ENCODE measurements around the gene ABCC5.
"Not testable (repeated sequence)": the region's sequence is repeated elsewhere in the genome, so short reads cannot be mapped to it uniquely, and the experiment has no call there.

The ABCC5 gene

GRCh38 chr3:184016169-184016570, 1.5 kb downstream of the ABCC5 start:
- WGBS, 2 experiments (ENCODE audit: insufficient coverage in 2 of 2) = 49 to 73% methylated on average over 4 to 5 of the region's 5 CpGs
- Histone ChIP-seq H3K9me3 (ENCODE audit: control insufficient read depth, low read length) (no peaks in the 10 kb centered on the region), H3K36me3 (ENCODE audit: control insufficient read depth, insufficient read depth, low read length) (peaks cover 28% of the 10 kb centered on the region), H3K27ac (ENCODE audit: low read depth, low read length, severe bottlenecking) (no peak overlapping the region), H3K4me3 (ENCODE audit: extremely low read depth, insufficient read depth, low read length, poor library complexity, severe bottlenecking) (no peak overlapping the region), H3K4me1 (ENCODE audit: control insufficient read depth, insufficient read depth, low read length, poor library complexity, severe bottlenecking) (peaks cover 14% of the 10 kb centered on the region)

- Histone ChIP-seq H3K9me3 (ENCODE audit: control insufficient read depth, low read length) (no peaks in the 10 kb centered on the region), H3K36me3 (ENCODE audit: control insufficient read depth, insufficient read depth, low read length) (peaks cover 35% of the 10 kb centered on the region), H3K4me1 (ENCODE audit: control insufficient read depth, insufficient read depth, low read length, poor library complexity, severe bottlenecking) (peaks cover 14% of the 10 kb centered on the region), H3K27ac (ENCODE audit: low read depth, low read length, severe bottlenecking) (no peak overlapping the region), H3K4me3 (ENCODE audit: extremely low read depth, insufficient read depth, low read length, poor library complexity, severe bottlenecking) (no peak overlapping the region)
- 83 to 85% methylated on average over 5 of the region's 10 CpGs for WGBS, 2 experiments (ENCODE audit: insufficient coverage in 2 of 2)
Measured at GRCh38 chr3:184015381-184016019, 2.2 kb downstream of the ABCC5 start.

- WGBS, 2 experiments (ENCODE audit: insufficient coverage in 2 of 2) = 94 to 100% methylated on average over 3 of the region's 6 CpGs
- Histone ChIP-seq H3K36me3 (ENCODE audit: control insufficient read depth, insufficient read depth, low read length) (peaks cover 62% of the 10 kb centered on the region), H3K27ac (ENCODE audit: low read depth, low read length, severe bottlenecking) (no peak overlapping the region), H3K4me3 (ENCODE audit: extremely low read depth, insufficient read depth, low read length, poor library complexity, severe bottlenecking) (no peak overlapping the region), H3K4me1 (ENCODE audit: control insufficient read depth, insufficient read depth, low read length, poor library complexity, severe bottlenecking) (peaks cover 14% of the 10 kb centered on the region), H3K9me3 (ENCODE audit: control insufficient read depth, low read length) (no peaks in the 10 kb centered on the region)
Measured at GRCh38 chr3:184011937-184012889, 5.5 kb downstream of the ABCC5 start.

GRCh38 chr3:184011230-184011876, 6.3 kb downstream of the ABCC5 start:
- no peaks in the 10 kb centered on the region for H3K9me3 ChIP-seq (ENCODE audit: control insufficient read depth, low read length)
- no peak overlapping the region for H3K4me3 ChIP-seq (ENCODE audit: extremely low read depth, insufficient read depth, low read length, poor library complexity, severe bottlenecking)
- H3K27ac ChIP-seq (ENCODE audit: low read depth, low read length, severe bottlenecking) = no peak overlapping the region
- H3K36me3 ChIP-seq (ENCODE audit: control insufficient read depth, insufficient read depth, low read length) = peaks cover 62% of the 10 kb centered on the region
- 86% methylated on average over 1 of the region's 4 CpGs; no CpG with 5 or more reads in 1 of the 2 experiments for WGBS, 2 experiments (ENCODE audit: insufficient coverage in 2 of 2)
- peaks cover 12% of the 10 kb centered on the region for H3K4me1 ChIP-seq (ENCODE audit: control insufficient read depth, insufficient read depth, low read length, poor library complexity, severe bottlenecking)

GRCh38 chr3:184008161-184008560, 9.5 kb downstream of the ABCC5 start:
- no peaks in the 10 kb centered on the region for H3K9me3 ChIP-seq (ENCODE audit: control insufficient read depth, low read length)
- 86% methylated on average over 1 of the region's 3 CpGs; no CpG with 5 or more reads in 1 of the 2 experiments for WGBS, 2 experiments (ENCODE audit: insufficient coverage in 2 of 2)
- H3K4me1 ChIP-seq (ENCODE audit: control insufficient read depth, insufficient read depth, low read length, poor library complexity, severe bottlenecking) = peaks cover 3% of the 10 kb centered on the region
- no peak overlapping the region for H3K4me3 ChIP-seq (ENCODE audit: extremely low read depth, insufficient read depth, low read length, poor library complexity, severe bottlenecking)
- peaks cover 55% of the 10 kb centered on the region for H3K36me3 ChIP-seq (ENCODE audit: control insufficient read depth, insufficient read depth, low read length)
- no peak overlapping the region for H3K27ac ChIP-seq (ENCODE audit: low read depth, low read length, severe bottlenecking)

- WGBS, 2 experiments (ENCODE audit: insufficient coverage in 2 of 2) = 94 to 98% methylated on average over 3 to 9 of the region's 11 CpGs
- H3K4me1 ChIP-seq (ENCODE audit: control insufficient read depth, insufficient read depth, low read length, poor library complexity, severe bottlenecking); H3K4me3 ChIP-seq (ENCODE audit: extremely low read depth, insufficient read depth, low read length, poor library complexity, severe bottlenecking); H3K27ac ChIP-seq (ENCODE audit: low read depth, low read length, severe bottlenecking); H3K9me3 ChIP-seq (ENCODE audit: control insufficient read depth, low read length): not testable (repeated sequence)
- peaks cover 51% of the 10 kb centered on the region for H3K36me3 ChIP-seq (ENCODE audit: control insufficient read depth, insufficient read depth, low read length)
Measured at GRCh38 chr3:184007143-184007813, 10.4 kb downstream of the ABCC5 start.

GRCh38 chr3:184005941-184006507, 11.7 kb downstream of the ABCC5 start:
- H3K36me3 ChIP-seq (ENCODE audit: control insufficient read depth, insufficient read depth, low read length) = peaks cover 49% of the 10 kb centered on the region
- no peak overlapping the region for H3K4me3 ChIP-seq (ENCODE audit: extremely low read depth, insufficient read depth, low read length, poor library complexity, severe bottlenecking)
- 78 to 96% methylated on average over 8 to 10 of the region's 11 CpGs for WGBS, 2 experiments (ENCODE audit: insufficient coverage in 2 of 2)
- H3K27ac ChIP-seq (ENCODE audit: low read depth, low read length, severe bottlenecking) = no peak overlapping the region
- peaks cover 3% of the 10 kb centered on the region for H3K4me1 ChIP-seq (ENCODE audit: control insufficient read depth, insufficient read depth, low read length, poor library complexity, severe bottlenecking)
- H3K9me3 ChIP-seq (ENCODE audit: control insufficient read depth, low read length) = no peaks in the 10 kb centered on the region

- WGBS, 2 experiments (ENCODE audit: insufficient coverage in 2 of 2) = no CpG with 5 or more reads among the region's 2 CpGs
- H3K27ac ChIP-seq (ENCODE audit: low read depth, low read length, severe bottlenecking) = no peak overlapping the region
Measured at GRCh38 chr3:184004476-184004875, 13.2 kb downstream of the ABCC5 start.

GRCh38 chr3:184003187-184003967, 14.3 kb downstream of the ABCC5 start:
- no peaks in the 10 kb centered on the region for H3K9me3 ChIP-seq (ENCODE audit: control insufficient read depth, low read length)
- no peak overlapping the region for H3K27ac ChIP-seq (ENCODE audit: low read depth, low read length, severe bottlenecking)
- no peak overlapping the region for H3K4me3 ChIP-seq (ENCODE audit: extremely low read depth, insufficient read depth, low read length, poor library complexity, severe bottlenecking)
- peaks cover 3% of the 10 kb centered on the region for H3K4me1 ChIP-seq (ENCODE audit: control insufficient read depth, insufficient read depth, low read length, poor library complexity, severe bottlenecking)
- H3K36me3 ChIP-seq (ENCODE audit: control insufficient read depth, insufficient read depth, low read length) = peaks cover 44% of the 10 kb centered on the region
- 83 to 96% methylated on average over 5 of the region's 5 CpGs for WGBS, 2 experiments (ENCODE audit: insufficient coverage in 2 of 2)

More at GRCh38 chr3:184004476-184004875, 13.2 kb downstream of the ABCC5 start:
- Histone ChIP-seq H3K36me3 (ENCODE audit: control insufficient read depth, insufficient read depth, low read length) (peaks cover 49% of the 10 kb centered on the region), H3K9me3 (ENCODE audit: control insufficient read depth, low read length) (no peaks in the 10 kb centered on the region), H3K4me1 (ENCODE audit: control insufficient read depth, insufficient read depth, low read length, poor library complexity, severe bottlenecking) (peaks cover 3% of the 10 kb centered on the region), H3K4me3 (ENCODE audit: extremely low read depth, insufficient read depth, low read length, poor library complexity, severe bottlenecking) (no peak overlapping the region)

All from mesodermal cell (in vitro differentiated cells).